NCI-H345 (cell line): ENCODE results near the gene TEDDM1.
"Not testable (repeated sequence)": the region's sequence is repeated elsewhere in the genome, so short reads cannot be mapped to it uniquely, and the experiment has no call there.

Experiments
- DNase-seq: peaks from one replicate; lab custom pipeline; 2025; lab: John Stamatoyannopoulos, UW

Gene TEDDM1

GRCh38 chr1:182400567-182400966 is at the start of gene TEDDM1:
TEDDM1 (minus strand) TSS chr1:182400667; CDS start chr1:182400485, 182 bp downstream.
- no peak for DNase-seq

- no peak for DNase-seq
These were observed 49.6 kb upstream of the TEDDM1 start, which contains the start of gene RGSL1 for GRCh38 chr1:182450087-182450486. RGSL1 (plus strand) TSS chr1:182450146; CDS start chr1:182450166, 20 bp downstream.

- DNase-seq: no peak
These were observed 47.2 kb upstream of the TEDDM1 start for GRCh38 chr1:182447660-182448059.

- DNase-seq: not testable (repeated sequence)
These were observed 46.7 kb upstream of the TEDDM1 start for GRCh38 chr1:182447124-182447523.

GRCh38 chr1:182446033-182446669 is 45.7 kb upstream of the TEDDM1 start:
- peak; percentile 51 for DNase-seq

GRCh38 chr1:182444497-182444896 is 44.0 kb upstream of the TEDDM1 start:
- DNase-seq: no peak

GRCh38 chr1:182442333-182442732 is 41.9 kb upstream of the TEDDM1 start:
- no peak for DNase-seq

- DNase-seq: no peak
These were observed 41.3 kb upstream of the TEDDM1 start for GRCh38 chr1:182441719-182442118.

GRCh38 chr1:182438326-182438725 is 37.9 kb upstream of the TEDDM1 start:
- DNase-seq: no peak

GRCh38 chr1:182433580-182433979 is 33.1 kb upstream of the TEDDM1 start:
- DNase-seq: no peak

- no peak for DNase-seq
These were observed 30.8 kb upstream of the TEDDM1 start for GRCh38 chr1:182431278-182431677.

- no peak for DNase-seq
These were observed 30.0 kb upstream of the TEDDM1 start for GRCh38 chr1:182430263-182431068.

GRCh38 chr1:182428043-182428442 is 27.6 kb upstream of the TEDDM1 start:
- no peak for DNase-seq

GRCh38 chr1:182426442-182427430 is 26.3 kb upstream of the TEDDM1 start:
- no peak for DNase-seq

GRCh38 chr1:182415789-182416188 is 15.3 kb upstream of the TEDDM1 start:
- DNase-seq: no peak

- DNase-seq: no peak
These were observed 13.5 kb upstream of the TEDDM1 start for GRCh38 chr1:182413969-182414368.

- no peak for DNase-seq
These were observed 13.0 kb upstream of the TEDDM1 start for GRCh38 chr1:182413486-182413885.

- no peak for DNase-seq
These were observed 10.3 kb upstream of the TEDDM1 start for GRCh38 chr1:182410620-182411273.

- DNase-seq: no peak
These were observed 9.7 kb upstream of the TEDDM1 start for GRCh38 chr1:182410138-182410537.

GRCh38 chr1:182408435-182409075 is 8.1 kb upstream of the TEDDM1 start:
- DNase-seq: no peak

GRCh38 chr1:182407724-182408123 is 7.3 kb upstream of the TEDDM1 start:
- no peak for DNase-seq
